Measurements from ENCODE around the gene PIH1D1.

- TF ChIP-seq POLR2A (IDR thresholded peaks at IDR 0.05; ENCODE audit: low read depth, low read length): no peak
- TF ChIP-seq POLR2AphosphoS5 (IDR thresholded peaks at IDR 0.05; ENCODE audit: low read depth, low read length): no peak
- no peak for TF ChIP-seq TAF1 (IDR thresholded peaks at IDR 0.05; ENCODE audit: low read depth, low read length)
- TF ChIP-seq POU2F2 (IDR thresholded peaks at IDR 0.05; ENCODE audit: low read depth, low read length): no peak
These were observed 24.3 kb downstream of the PIH1D1 start for GRCh38 chr19:49427339-49427738.
